ENCODE data around the gene SOWAHA.

Gene SOWAHA

DNA sequence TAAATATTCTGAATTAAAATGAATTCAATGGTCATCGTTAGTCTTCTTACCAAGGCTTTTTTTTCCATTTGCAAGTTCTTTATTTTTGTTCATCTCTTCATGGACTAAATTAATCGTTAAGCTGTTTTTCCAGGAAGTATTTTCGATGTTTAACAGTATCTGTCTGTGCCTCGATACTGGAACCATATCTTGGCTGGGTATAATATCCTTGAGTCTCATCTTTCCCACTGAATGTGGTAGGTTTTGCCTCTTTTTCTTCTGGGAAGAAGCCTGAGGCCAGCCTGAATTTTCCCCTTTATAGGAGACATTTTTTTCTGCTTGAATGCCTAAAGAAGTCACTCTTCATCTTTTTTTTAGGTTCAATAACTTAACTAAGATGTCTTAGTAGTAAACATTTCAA lies 32.1 kb upstream of the SOWAHA start:
- TF ChIP-seq TCF12 (IDR thresholded peaks at IDR 0.05; ENCODE audit: low read depth): no peak
- TF ChIP-seq REST (IDR thresholded peaks at IDR 0.05; ENCODE audit: low read depth): no peak
- no peak for TF ChIP-seq EP300 (IDR thresholded peaks at IDR 0.05; ENCODE audit: borderline replicate concordance)
- no peak for TF ChIP-seq YY1 (IDR thresholded peaks at IDR 0.05; ENCODE audit: low read depth)
- no peak for TF ChIP-seq USF1 (IDR thresholded peaks at IDR 0.05)
- no peak for TF ChIP-seq ZBTB7A (IDR thresholded peaks at IDR 0.05; ENCODE audit: low read depth)
- no peak for TF ChIP-seq TEAD4 (IDR thresholded peaks at IDR 0.05)
- no peak for TF ChIP-seq EGR1 (IDR thresholded peaks at IDR 0.05)
- TF ChIP-seq CREB1 (IDR thresholded peaks at IDR 0.05; ENCODE audit: low read depth): no peak
- no peak for TF ChIP-seq FOXM1 (IDR thresholded peaks at IDR 0.05; ENCODE audit: borderline replicate concordance, low read depth)
- no peak for TF ChIP-seq RAD21 (IDR thresholded peaks at IDR 0.05; ENCODE audit: low read depth)
- TF ChIP-seq, protein P1, sequence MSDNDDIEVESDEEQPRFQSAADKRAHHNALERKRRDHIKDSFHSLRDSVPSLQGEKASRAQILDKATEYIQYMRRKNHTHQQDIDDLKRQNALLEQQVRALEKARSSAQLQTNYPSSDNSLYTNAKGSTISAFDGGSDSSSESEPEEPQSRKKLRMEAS (IDR thresholded peaks at IDR 0.05): no peak
- TF ChIP-seq CEBPB (IDR thresholded peaks at IDR 0.05): no peak
- no peak for TF ChIP-seq NFIC (IDR thresholded peaks at IDR 0.05)
- no peak for TF ChIP-seq TAF1 (IDR thresholded peaks at IDR 0.05; ENCODE audit: low read depth)

DNA sequence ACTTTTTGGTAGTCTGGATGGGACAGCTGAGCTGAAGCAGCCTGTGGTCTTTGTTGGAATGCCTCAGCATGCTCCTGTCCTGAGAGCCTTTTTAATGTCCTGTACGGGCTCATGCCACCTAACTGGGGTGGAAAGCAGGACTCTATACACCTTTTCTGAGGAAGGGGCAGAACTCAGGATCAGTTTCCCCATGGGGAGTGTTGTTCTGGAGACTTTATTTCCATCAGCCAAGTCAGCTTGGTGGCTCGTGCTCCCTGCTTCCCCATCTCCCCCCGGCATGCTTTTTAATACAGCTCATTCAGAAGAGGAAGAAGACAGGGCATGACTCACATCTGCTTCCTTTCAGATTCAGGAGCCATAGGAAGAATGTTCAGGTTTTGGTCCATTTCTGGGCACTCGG lies 31.0 kb upstream of the SOWAHA start:
- TF ChIP-seq CREB1 (IDR thresholded peaks at IDR 0.05; ENCODE audit: low read depth) (no peak), USF1 (IDR thresholded peaks at IDR 0.05) (no peak), TCF12 (IDR thresholded peaks at IDR 0.05; ENCODE audit: low read depth) (no peak), ZBTB7A (IDR thresholded peaks at IDR 0.05; ENCODE audit: low read depth) (no peak), TEAD4 (IDR thresholded peaks at IDR 0.05) (no peak), YY1 (IDR thresholded peaks at IDR 0.05; ENCODE audit: low read depth) (no peak), RAD21 (IDR thresholded peaks at IDR 0.05; ENCODE audit: low read depth) (no peak), REST (IDR thresholded peaks at IDR 0.05; ENCODE audit: low read depth) (no peak), EGR1 (IDR thresholded peaks at IDR 0.05) (no peak), NFIC (IDR thresholded peaks at IDR 0.05) (no peak), TAF1 (IDR thresholded peaks at IDR 0.05; ENCODE audit: low read depth) (no peak), CEBPB (IDR thresholded peaks at IDR 0.05) (no peak), FOXM1 (IDR thresholded peaks at IDR 0.05; ENCODE audit: borderline replicate concordance, low read depth) (no peak), EP300 (IDR thresholded peaks at IDR 0.05; ENCODE audit: borderline replicate concordance) (no peak)
- TF ChIP-seq, protein P1 (IDR thresholded peaks at IDR 0.05): no peak

DNA sequence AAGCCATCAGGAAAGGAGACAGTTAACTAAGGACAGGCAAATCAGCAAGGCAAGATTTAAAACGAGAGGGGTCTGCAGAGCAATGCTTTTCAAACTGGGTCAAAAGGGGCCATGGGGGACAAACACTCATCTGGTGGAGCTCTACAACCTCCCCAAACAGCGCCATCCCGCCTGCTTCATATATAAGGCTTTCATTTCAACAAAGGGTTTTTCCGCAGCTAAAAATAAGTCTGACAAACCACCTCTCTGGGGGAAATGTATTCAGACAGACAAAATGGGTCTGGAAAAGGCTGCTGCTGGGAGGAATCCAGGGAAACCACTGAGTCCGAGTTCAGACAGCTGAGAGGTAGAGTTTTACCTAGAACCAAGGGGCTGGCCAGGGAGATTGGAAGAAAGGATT lies 27.7 kb upstream of the SOWAHA start:
- TF ChIP-seq CREB1 (IDR thresholded peaks at IDR 0.05; ENCODE audit: low read depth) (no peak), RAD21 (IDR thresholded peaks at IDR 0.05; ENCODE audit: low read depth) (no peak), TEAD4 (IDR thresholded peaks at IDR 0.05) (no peak), EP300 (IDR thresholded peaks at IDR 0.05; ENCODE audit: borderline replicate concordance) (no peak), USF1 (IDR thresholded peaks at IDR 0.05) (no peak), YY1 (IDR thresholded peaks at IDR 0.05; ENCODE audit: low read depth) (no peak), EGR1 (IDR thresholded peaks at IDR 0.05) (no peak), TAF1 (IDR thresholded peaks at IDR 0.05; ENCODE audit: low read depth) (no peak), FOXM1 (IDR thresholded peaks at IDR 0.05; ENCODE audit: borderline replicate concordance, low read depth) (no peak), TCF12 (IDR thresholded peaks at IDR 0.05; ENCODE audit: low read depth) (no peak), ZBTB7A (IDR thresholded peaks at IDR 0.05; ENCODE audit: low read depth) (no peak)
- TF ChIP-seq, protein P1 (IDR thresholded peaks at IDR 0.05): no peak

GRCh38 chr5:132785864-132786263 lies 27.2 kb upstream of the SOWAHA start:
- TF ChIP-seq EP300 (IDR thresholded peaks at IDR 0.05; ENCODE audit: borderline replicate concordance) (no peak), FOXM1 (IDR thresholded peaks at IDR 0.05; ENCODE audit: borderline replicate concordance, low read depth) (no peak), RAD21 (IDR thresholded peaks at IDR 0.05; ENCODE audit: low read depth) (no peak), TAF1 (IDR thresholded peaks at IDR 0.05; ENCODE audit: low read depth) (no peak), YY1 (IDR thresholded peaks at IDR 0.05; ENCODE audit: low read depth) (no peak), TCF12 (IDR thresholded peaks at IDR 0.05; ENCODE audit: low read depth) (no peak), ZBTB7A (IDR thresholded peaks at IDR 0.05; ENCODE audit: low read depth) (no peak), USF1 (IDR thresholded peaks at IDR 0.05) (no peak), TEAD4 (IDR thresholded peaks at IDR 0.05) (no peak), CEBPB (IDR thresholded peaks at IDR 0.05) (no peak), NFIC (IDR thresholded peaks at IDR 0.05) (no peak), EGR1 (IDR thresholded peaks at IDR 0.05) (no peak), REST (IDR thresholded peaks at IDR 0.05; ENCODE audit: low read depth) (no peak), CREB1 (IDR thresholded peaks at IDR 0.05; ENCODE audit: low read depth) (no peak)
- TF ChIP-seq, protein P1 (IDR thresholded peaks at IDR 0.05): no peak
